Measurements from ENCODE around the gene TUBB4A.
"Not testable (repeated sequence)": the region's sequence is repeated elsewhere in the genome, so short reads cannot be mapped to it uniquely, and the experiment has no call there.

Gene TUBB4A

GRCh38 chr19:6501740-6502648, at the start of gene TUBB4A:
TUBB4A (minus strand) TSS chr19:6502309; CDS start chr19:6502212, 97 bp downstream.
- no peak within 1 kb of the TSS for H3K27ac ChIP-seq

GRCh38 chr19:6551091-6551490, 49.0 kb upstream of the TUBB4A start:
- Histone ChIP-seq H3K4me2 (ENCODE audit: low read length) (no peak overlapping the region), H3K79me2 (no peaks in the 10 kb centered on the region), H3K27me3 (ENCODE audit: control insufficient read depth, insufficient read depth, low read length) (no peaks in the 10 kb centered on the region), H3K36me3 (ENCODE audit: control insufficient read depth, insufficient read depth, low read length) (no peaks in the 10 kb centered on the region), H3K4me3 (ENCODE audit: low read depth, low read length) (no peak overlapping the region), H3K9me3 (ENCODE audit: control insufficient read depth, low read length) (no peaks in the 10 kb centered on the region), H2AFZ (no peak overlapping the region), H3K4me1 (no peaks in the 10 kb centered on the region), H3K27ac (no peak overlapping the region), H3K9ac (no peak overlapping the region)
- no peak for TF ChIP-seq CTCF (IDR thresholded peaks at IDR 0.05)

More at GRCh38 chr19:6501740-6502648, at the start of gene TUBB4A:
- H3K27me3 ChIP-seq (ENCODE audit: control insufficient read depth, insufficient read depth, low read length), result no peaks in the 10 kb centered on the region
- no peaks in the 10 kb centered on the region for H3K79me2 ChIP-seq
- no peak within 1 kb of the TSS for H3K9ac ChIP-seq
- H3K4me3 ChIP-seq (ENCODE audit: low read depth, low read length), result peak within 1 kb of the TSS; percentile 40
- H3K36me3 ChIP-seq (ENCODE audit: control insufficient read depth, insufficient read depth, low read length), result no peaks in the 10 kb centered on the region
- no peaks in the 10 kb centered on the region for H3K4me1 ChIP-seq
- H3K9me3 ChIP-seq (ENCODE audit: control insufficient read depth, low read length), result no peaks in the 10 kb centered on the region
- peak within 1 kb of the TSS; percentile 83 for H3K4me2 ChIP-seq (ENCODE audit: low read length)
- TF ChIP-seq CTCF (IDR thresholded peaks at IDR 0.05), result no peak
- peak within 1 kb of the TSS; percentile 76 for H2AFZ ChIP-seq

- H3K36me3 ChIP-seq (ENCODE audit: control insufficient read depth, insufficient read depth, low read length); H3K27ac ChIP-seq: not testable (repeated sequence)
Measured at GRCh38 chr19:6550679-6551078, 48.6 kb upstream of the TUBB4A start.

GRCh38 chr19:6543866-6544347, 41.8 kb upstream of the TUBB4A start:
- H3K79me2 ChIP-seq, result no peaks in the 10 kb centered on the region
- no peaks in the 10 kb centered on the region for H3K4me1 ChIP-seq
- no peak for TF ChIP-seq CTCF (IDR thresholded peaks at IDR 0.05)
- H3K27ac ChIP-seq, result no peak overlapping the region
- H2AFZ ChIP-seq, result no peak overlapping the region
- H3K4me2 ChIP-seq (ENCODE audit: low read length), result no peak overlapping the region
- no peaks in the 10 kb centered on the region for H3K36me3 ChIP-seq (ENCODE audit: control insufficient read depth, insufficient read depth, low read length)
- H3K9me3 ChIP-seq (ENCODE audit: control insufficient read depth, low read length), result no peaks in the 10 kb centered on the region
- H3K27me3 ChIP-seq (ENCODE audit: control insufficient read depth, insufficient read depth, low read length), result no peaks in the 10 kb centered on the region
- no peak overlapping the region for H3K9ac ChIP-seq
- H3K4me3 ChIP-seq (ENCODE audit: low read depth, low read length), result no peak overlapping the region

More at GRCh38 chr19:6550679-6551078, 48.6 kb upstream of the TUBB4A start:
- H3K4me2 ChIP-seq (ENCODE audit: low read length); H3K4me1 ChIP-seq; H3K27me3 ChIP-seq (ENCODE audit: control insufficient read depth, insufficient read depth, low read length); H2AFZ ChIP-seq; H3K79me2 ChIP-seq; H3K4me3 ChIP-seq (ENCODE audit: low read depth, low read length); H3K9ac ChIP-seq; H3K9me3 ChIP-seq (ENCODE audit: control insufficient read depth, low read length): not testable (repeated sequence)

GRCh38 chr19:6540918-6541689, 39.0 kb upstream of the TUBB4A start:
- Histone ChIP-seq H3K27me3 (ENCODE audit: control insufficient read depth, insufficient read depth, low read length) (no peaks in the 10 kb centered on the region), H3K9me3 (ENCODE audit: control insufficient read depth, low read length) (no peaks in the 10 kb centered on the region), H3K4me1 (no peaks in the 10 kb centered on the region), H3K9ac (no peak overlapping the region), H3K4me2 (ENCODE audit: low read length) (no peak overlapping the region), H3K79me2 (no peaks in the 10 kb centered on the region), H3K27ac (no peak overlapping the region), H2AFZ (no peak overlapping the region), H3K36me3 (ENCODE audit: control insufficient read depth, insufficient read depth, low read length) (no peaks in the 10 kb centered on the region), H3K4me3 (ENCODE audit: low read depth, low read length) (no peak overlapping the region)
- no peak for TF ChIP-seq CTCF (IDR thresholded peaks at IDR 0.05)

Data from parathyroid adenoma (tissue), 2 donors.